Esophagus (tissue), 2 donors: ENCODE results near the gene MEOX1. TPM values are rescaled to one million over a fixed set of nuclear protein-coding genes. Genes with fewer than 3 reads are reported as not detected.

ENCODE experiments used
- H3K27ac ChIP-seq, 2 donors: one replicate each; pipeline ENCODE4 v1.5.1; 2013; ENCODE audit warnings: low read depth in 2 of 2, mild to moderate bottlenecking in 2 of 2, inconsistent platforms in 1 of 2, low read length in 1 of 2, moderate library complexity in 1 of 2
- H3K27me3 ChIP-seq, 2 donors: one replicate each; pipeline ENCODE4 v1.6.1; 2013; ENCODE audit warnings: low read length in 2 of 2, control low read depth in 1 of 2, mild to moderate bottlenecking in 1 of 2; ENCODE audit not compliant: insufficient read depth in 2 of 2, control insufficient read depth in 1 of 2
- H3K36me3 ChIP-seq, 2 donors: one replicate each; pipeline ENCODE4 v1.6.1; 2013; ENCODE audit warnings: low read length in 1 of 2; ENCODE audit not compliant: control insufficient read depth in 2 of 2, insufficient read depth in 2 of 2
- H3K4me1 ChIP-seq, 2 donors: one replicate each; pipeline ENCODE4 v1.6.1; 2013; ENCODE audit warnings: low read length in 1 of 2; ENCODE audit not compliant: control insufficient read depth in 2 of 2, insufficient read depth in 2 of 2
- H3K4me3 ChIP-seq, 2 donors: one replicate each; pipeline ENCODE4 v1.5.1; 2013; ENCODE audit warnings: low read length in 2 of 2, mild to moderate bottlenecking in 2 of 2, low read depth in 1 of 2, moderate library complexity in 1 of 2
- H3K9me3 ChIP-seq, 2 donors: one replicate each; pipeline ENCODE4 v1.6.1; 2013; ENCODE audit warnings: mild to moderate bottlenecking in 2 of 2, low read depth in 1 of 2, low read length in 1 of 2, moderate library complexity in 1 of 2; ENCODE audit not compliant: control insufficient read depth in 2 of 2, insufficient read depth in 1 of 2
- WGBS, 2 donors: extraction: QIAGEN DNeasy Blood & Tissue Kit; methylation state at CpG; one replicate each; pipeline ENCODE4 v1.1.7; 2013; 5-methylcytosine and 5-hydroxymethylcytosine counted together
- polyA plus RNA-seq, 2 donors: library from polyadenylated mRNA; stranded (reverse); fragments of 200-250 nt; gene quantifications; one replicate each; pipeline ENCODE4 v1.2.3, GENCODE V29; 2013
- donor health status: healthy with polysubstance abuse.
- donor health status: Bipolar disorder and iron deficiency.

The MEOX1 gene
- polyA plus RNA-seq, 2 donors = 1.8 to 2.7 TPM

GRCh38 chr17:43616029-43616351, 45.7 kb downstream of the MEOX1 start:
- H3K9me3 ChIP-seq = peaks cover 0 to 7% of the 10 kb centered on the region in 2 donors
- peaks cover 3 to 11% of the 10 kb centered on the region in 2 donors for H3K4me1 ChIP-seq
- H3K27me3 ChIP-seq = no peaks in the 10 kb centered on the region
- H3K27ac ChIP-seq = no peak overlapping the region
- no peak overlapping the region for H3K4me3 ChIP-seq
- 82 to 84% methylated on average over 1 of the region's 1 CpG for WGBS, 2 donors
- peaks cover 0 to 2% of the 10 kb centered on the region in 2 donors for H3K36me3 ChIP-seq

DNA sequence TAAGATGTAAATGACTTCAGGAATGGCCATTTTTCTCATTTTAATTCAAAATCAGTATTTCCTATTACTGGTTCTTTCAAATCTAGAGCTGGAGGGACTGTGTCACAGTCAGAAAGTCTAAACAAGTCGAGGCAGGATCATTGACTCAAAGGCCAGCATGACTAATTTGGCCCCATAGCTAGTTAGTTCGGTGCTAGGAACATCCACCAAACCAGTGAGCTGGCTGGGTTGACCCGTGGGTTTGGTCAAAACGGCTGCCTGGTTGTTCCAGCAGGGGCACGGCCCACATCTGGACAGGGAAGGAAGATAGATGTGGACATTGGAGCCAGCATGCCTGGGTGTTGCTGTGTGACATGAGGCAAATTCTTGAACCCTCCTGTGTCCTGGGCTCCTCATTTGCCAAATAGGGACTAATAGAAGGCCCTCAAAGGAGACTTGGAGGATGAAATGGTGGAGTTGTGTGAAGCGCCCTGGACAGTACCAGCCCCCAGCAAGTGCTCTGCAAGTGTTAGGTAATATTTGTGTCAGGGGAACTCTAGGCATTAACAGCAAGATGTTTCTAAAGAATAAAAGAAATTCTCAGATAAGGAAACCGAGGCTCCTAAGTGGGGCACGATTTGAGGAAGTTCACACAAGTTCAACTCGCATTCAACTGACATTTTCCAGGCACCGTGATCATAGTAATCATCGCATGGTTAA, 46.2 kb downstream of the MEOX1 start:
- 68 to 76% methylated on average over 11 of the region's 11 CpGs for WGBS, 2 donors
- peaks cover 0 to 7% of the 10 kb centered on the region in 2 donors for H3K9me3 ChIP-seq
- peaks cover 3 to 11% of the 10 kb centered on the region in 2 donors for H3K4me1 ChIP-seq
- H3K4me3 ChIP-seq = no peak overlapping the region
- H3K27me3 ChIP-seq = no peaks in the 10 kb centered on the region
- peaks cover 0 to 2% of the 10 kb centered on the region in 2 donors for H3K36me3 ChIP-seq
- peak overlapping the region; percentile 46 to 78 for H3K27ac ChIP-seq

DNA sequence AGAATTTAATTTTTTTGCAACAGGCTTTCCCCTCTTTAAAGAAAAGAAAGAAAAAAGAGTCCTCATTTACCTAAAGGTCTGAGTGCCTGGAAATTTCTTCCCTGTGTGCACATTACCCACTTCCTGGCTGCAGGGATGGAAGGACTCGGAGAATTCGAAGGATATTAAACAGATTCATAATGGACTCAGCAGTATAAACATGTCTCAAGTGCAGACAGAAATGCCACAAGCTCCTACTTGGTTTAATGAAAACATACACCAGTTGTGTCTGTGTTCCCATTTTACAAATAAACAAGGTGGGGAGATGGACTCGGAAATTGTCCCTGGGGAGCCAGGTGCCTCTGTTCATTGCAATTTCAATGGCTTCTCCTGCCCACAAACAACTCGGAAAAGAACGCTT, 47.2 kb downstream of the MEOX1 start:
- peaks cover 0 to 7% of the 10 kb centered on the region in 2 donors for H3K9me3 ChIP-seq
- WGBS, 2 donors = 59 to 68% methylated on average over 5 of the region's 5 CpGs
- no peak overlapping the region for H3K4me3 ChIP-seq
- no peaks in the 10 kb centered on the region for H3K27me3 ChIP-seq
- peaks cover 0 to 2% of the 10 kb centered on the region in 2 donors for H3K36me3 ChIP-seq
- H3K27ac ChIP-seq = no peak overlapping the region
- peaks cover 3 to 11% of the 10 kb centered on the region in 2 donors for H3K4me1 ChIP-seq

DNA sequence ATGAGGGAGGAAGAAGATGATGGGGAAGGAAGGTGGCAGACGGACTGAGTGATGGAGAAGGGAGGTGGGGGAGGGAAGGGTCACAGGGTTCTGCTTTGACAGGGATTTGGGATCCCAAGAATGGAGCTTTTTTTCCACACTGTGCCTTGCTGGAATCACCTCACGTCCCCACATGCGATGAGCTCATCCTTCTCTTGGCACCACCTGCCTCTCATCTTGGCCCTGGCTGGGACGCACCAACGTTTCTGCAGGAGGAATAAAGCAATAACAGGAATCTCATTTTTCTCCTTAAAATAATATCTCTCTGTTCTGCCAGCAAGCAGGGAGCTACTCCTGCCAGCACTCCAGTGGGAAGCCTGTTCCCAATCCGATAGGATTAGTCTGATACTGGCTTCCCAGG, 47.8 kb downstream of the MEOX1 start:
- 39 to 49% methylated on average over 6 of the region's 6 CpGs for WGBS, 2 donors
- Histone ChIP-seq H3K4me3 (no peak overlapping the region), H3K27ac (no peak overlapping the region), H3K36me3 (peaks cover 0 to 2% of the 10 kb centered on the region in 2 donors), H3K27me3 (no peaks in the 10 kb centered on the region), H3K9me3 (peaks cover 0 to 7% of the 10 kb centered on the region in 2 donors), H3K4me1 (peaks cover 3 to 11% of the 10 kb centered on the region in 2 donors)

- Histone ChIP-seq H3K36me3 (peaks cover 0 to 2% of the 10 kb centered on the region in 2 donors), H3K4me3 (no peak overlapping the region), H3K27ac (no peak overlapping the region), H3K27me3 (no peaks in the 10 kb centered on the region), H3K4me1 (peaks cover 3 to 11% of the 10 kb centered on the region in 2 donors), H3K9me3 (peaks cover 0 to 7% of the 10 kb centered on the region in 2 donors)
- WGBS, 2 donors = 77 to 94% methylated on average over 3 of the region's 3 CpGs
Observed at GRCh38 chr17:43612515-43612914, 49.2 kb downstream of the MEOX1 start.

DNA sequence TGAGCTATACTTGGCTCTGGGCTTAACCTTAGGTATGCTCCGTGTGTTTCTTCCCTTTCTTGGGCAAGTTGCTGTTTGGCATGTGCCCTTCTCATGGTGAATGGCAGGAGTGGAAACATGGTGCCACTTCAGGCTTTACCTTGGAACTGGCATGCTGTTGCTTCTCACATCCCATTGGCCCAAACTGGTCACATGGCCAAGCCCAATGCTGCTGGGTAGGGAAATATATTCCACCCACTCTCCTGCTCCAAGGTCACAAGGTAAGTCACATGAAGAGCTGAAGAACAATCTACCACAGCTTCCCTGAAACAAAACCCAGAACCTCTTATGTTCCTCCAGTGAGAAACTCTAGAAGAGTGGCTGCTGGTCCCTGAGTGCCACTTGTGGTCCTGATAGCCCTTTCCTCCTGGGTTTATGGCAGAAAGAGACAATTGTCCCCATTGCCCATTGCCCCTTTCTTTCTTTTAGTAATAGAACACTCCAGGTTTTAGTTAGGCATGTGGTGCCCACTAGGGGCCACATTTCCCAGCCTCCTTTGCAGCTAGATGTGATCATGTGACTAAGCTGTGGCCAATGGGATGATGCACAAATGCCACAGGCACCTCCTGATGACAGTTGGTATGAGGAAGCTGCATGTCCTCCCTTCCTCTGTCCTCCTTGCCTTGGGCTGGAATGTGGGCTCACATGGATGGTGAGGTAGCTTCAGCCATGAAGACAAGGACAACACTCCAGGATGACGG, 50.3 kb downstream of the MEOX1 start:
- 90 to 93% methylated on average over 2 of the region's 2 CpGs for WGBS, 2 donors
- peaks cover 3 to 11% of the 10 kb centered on the region in 2 donors for H3K4me1 ChIP-seq
- peaks cover 0 to 2% of the 10 kb centered on the region in 2 donors for H3K36me3 ChIP-seq
- no peak overlapping the region for H3K27ac ChIP-seq
- H3K4me3 ChIP-seq = no peak overlapping the region
- H3K9me3 ChIP-seq = peaks cover 0 to 7% of the 10 kb centered on the region in 2 donors
- H3K27me3 ChIP-seq = no peaks in the 10 kb centered on the region

- no peaks in the 10 kb centered on the region for H3K27me3 ChIP-seq
- H3K4me1 ChIP-seq = peaks cover 1 to 4% of the 10 kb centered on the region in 2 donors
- no peak overlapping the region for H3K27ac ChIP-seq
- no peak overlapping the region for H3K4me3 ChIP-seq
- peaks cover 0 to 2% of the 10 kb centered on the region in 2 donors for H3K36me3 ChIP-seq
- peaks cover 0 to 7% of the 10 kb centered on the region in 2 donors for H3K9me3 ChIP-seq
- WGBS, 2 donors = 74 to 77% methylated on average over 6 of the region's 6 CpGs
Observed at GRCh38 chr17:43609613-43610385, 51.9 kb downstream of the MEOX1 start.

DNA sequence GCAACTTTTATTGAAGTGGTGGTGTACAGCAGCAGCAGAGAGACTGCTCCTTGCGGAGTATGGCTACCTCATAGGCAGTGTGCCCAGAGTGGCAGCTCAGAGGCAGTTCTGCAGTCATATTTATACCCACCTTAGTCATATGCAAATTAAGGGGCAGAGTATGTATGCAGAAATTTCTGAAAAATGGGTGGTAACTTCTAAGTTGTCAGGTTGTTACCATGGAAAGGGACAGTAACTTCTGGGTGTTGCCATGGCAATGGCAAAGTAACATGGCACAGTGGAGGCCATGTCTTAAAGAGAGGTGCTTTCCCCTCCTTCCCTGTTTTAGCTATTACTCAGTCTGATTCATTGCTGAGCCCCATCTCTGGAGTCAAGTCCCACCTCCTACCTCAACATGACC, 53.4 kb downstream of the MEOX1 start:
- H3K4me1 ChIP-seq = no peaks in the 10 kb centered on the region
- WGBS, 2 donors = 88 to 96% methylated on average over 1 of the region's 1 CpG
- H3K27me3 ChIP-seq = no peaks in the 10 kb centered on the region
- peaks cover 0 to 7% of the 10 kb centered on the region in 2 donors for H3K9me3 ChIP-seq
- no peak overlapping the region for H3K4me3 ChIP-seq
- peaks cover 0 to 2% of the 10 kb centered on the region in 2 donors for H3K36me3 ChIP-seq
- no peak overlapping the region for H3K27ac ChIP-seq

DNA sequence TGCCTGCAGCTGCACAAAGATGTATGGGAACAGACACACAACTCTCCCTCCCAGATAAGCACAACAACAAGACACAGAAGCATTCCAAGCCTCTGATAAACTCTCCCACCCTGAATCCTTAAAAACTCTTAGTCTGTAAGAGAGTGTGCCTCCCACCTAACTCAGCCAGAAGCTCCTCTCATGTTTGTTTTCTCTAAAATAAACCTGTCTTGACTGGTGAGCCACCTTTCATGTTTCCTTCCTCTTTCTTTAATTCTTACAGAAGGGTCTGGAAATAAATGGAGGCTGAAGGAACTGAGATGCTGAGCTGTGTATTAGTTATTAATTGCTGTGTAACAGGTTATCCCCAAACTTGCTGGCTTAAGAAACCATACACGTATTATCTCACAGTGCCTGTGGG, 57.2 kb downstream of the MEOX1 start:
- 94 to 100% methylated on average over 1 of the region's 1 CpG for WGBS, 2 donors
- Histone ChIP-seq H3K27ac (no peak overlapping the region), H3K4me1 (no peaks in the 10 kb centered on the region), H3K36me3 (no peaks in the 10 kb centered on the region), H3K4me3 (no peak overlapping the region), H3K9me3 (no peaks in the 10 kb centered on the region), H3K27me3 (no peaks in the 10 kb centered on the region)
